ENCODE data around the gene KCNC4.

Gene KCNC4

GRCh38 chr1:110190282-110190929 lies 19.7 kb upstream of the KCNC4 start:
- no peak for DNase-seq
- Mint-ChIP-seq H3K9me3 (no peaks in the 10 kb centered on the region), H3K27ac (no peak overlapping the region), H3K4me3 (no peak overlapping the region), H3K27me3 (ENCODE audit: low read depth, poor library complexity) (peaks cover 58% of the 10 kb centered on the region), H3K4me1 (peaks cover 24% of the 10 kb centered on the region), H3K36me3 (ENCODE audit: low read depth) (no peaks in the 10 kb centered on the region)
- no peak for TF ChIP-seq CTCF (IDR thresholded peaks at IDR 0.05)

DNA sequence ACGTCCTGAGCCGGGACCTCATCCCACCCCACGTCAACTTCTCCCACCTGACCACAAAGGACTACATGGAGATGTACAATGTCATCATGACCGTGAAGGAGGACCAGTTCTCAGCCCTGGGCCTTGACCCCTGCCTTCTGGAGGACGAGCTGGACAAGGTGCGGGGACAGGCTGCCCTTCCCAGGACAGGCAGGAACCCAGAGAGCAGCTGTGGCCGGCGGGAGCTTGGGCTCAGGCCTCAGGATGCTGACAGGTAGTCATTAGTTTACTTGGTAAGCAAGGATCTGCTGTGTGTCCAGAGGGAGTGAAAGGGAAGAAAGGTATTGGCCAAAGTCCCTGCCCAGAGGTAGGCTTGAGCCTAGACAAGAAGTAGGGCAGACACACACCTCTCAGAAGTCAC lies 17.6 kb upstream of the KCNC4 start:
- H3K27ac Mint-ChIP-seq = no peak overlapping the region
- H3K9me3 Mint-ChIP-seq = no peaks in the 10 kb centered on the region
- no peak for TF ChIP-seq CTCF (IDR thresholded peaks at IDR 0.05)
- no peak for DNase-seq
- H3K36me3 Mint-ChIP-seq (ENCODE audit: low read depth) = no peaks in the 10 kb centered on the region
- H3K4me1 Mint-ChIP-seq = peaks cover 12% of the 10 kb centered on the region
- H3K27me3 Mint-ChIP-seq (ENCODE audit: low read depth, poor library complexity) = peaks cover 51% of the 10 kb centered on the region
- no peak overlapping the region for H3K4me3 Mint-ChIP-seq

GRCh38 chr1:110195196-110195595 lies 14.9 kb upstream of the KCNC4 start:
- Mint-ChIP-seq H3K4me3 (no peak overlapping the region), H3K27me3 (ENCODE audit: low read depth, poor library complexity) (peaks cover 35% of the 10 kb centered on the region), H3K27ac (no peak overlapping the region), H3K36me3 (ENCODE audit: low read depth) (no peaks in the 10 kb centered on the region), H3K9me3 (no peaks in the 10 kb centered on the region), H3K4me1 (no peaks in the 10 kb centered on the region)
- TF ChIP-seq CTCF (IDR thresholded peaks at IDR 0.05) = no peak
- DNase-seq = no peak

DNA sequence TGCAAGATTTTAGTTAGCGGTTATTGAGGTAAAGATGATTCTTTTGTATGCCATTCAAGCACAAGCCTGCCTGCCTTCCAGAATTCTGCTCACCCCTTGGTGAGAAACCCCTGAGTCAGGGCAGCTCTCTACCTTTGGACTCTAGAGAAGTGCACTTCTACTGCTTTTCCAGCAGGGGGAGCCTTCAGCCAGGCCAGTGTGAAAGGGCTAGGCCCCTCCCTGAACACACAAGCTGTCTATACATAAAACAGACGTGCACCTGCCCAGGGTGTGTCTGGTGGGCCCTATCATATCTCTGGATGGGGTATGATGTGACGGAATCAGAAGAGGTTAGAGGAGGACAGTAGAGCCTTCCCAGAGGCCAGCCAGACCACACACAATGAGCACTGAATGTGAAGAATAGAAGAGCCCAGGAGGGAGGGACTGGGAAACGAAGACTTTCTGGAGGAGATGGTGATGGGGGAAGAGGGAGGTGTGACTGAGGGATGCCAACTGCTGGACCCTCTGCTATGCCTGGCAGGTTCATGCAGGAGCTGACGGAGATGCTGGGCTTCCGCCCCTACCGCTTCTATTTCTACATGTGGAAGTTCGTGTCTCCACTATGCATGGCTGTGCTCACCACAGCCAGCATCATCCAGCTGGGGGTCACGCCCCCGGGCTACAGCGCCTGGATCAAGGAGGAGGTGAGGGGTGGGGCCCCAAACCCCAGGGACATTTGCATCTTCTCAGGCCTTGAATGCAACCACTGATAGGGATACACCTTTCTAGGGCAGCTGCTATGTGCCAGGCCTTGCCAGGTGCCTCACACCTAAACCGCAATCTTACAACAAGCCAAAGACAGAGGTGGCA lies 13.0 kb upstream of the KCNC4 start:
- Mint-ChIP-seq H3K4me1 (no peaks in the 10 kb centered on the region), H3K27ac (no peak overlapping the region), H3K9me3 (no peaks in the 10 kb centered on the region), H3K27me3 (ENCODE audit: low read depth, poor library complexity) (peaks cover 27% of the 10 kb centered on the region), H3K36me3 (ENCODE audit: low read depth) (no peaks in the 10 kb centered on the region), H3K4me3 (no peak overlapping the region)
- TF ChIP-seq CTCF (IDR thresholded peaks at IDR 0.05) = peak; percentile 96
- peak; percentile 57 for DNase-seq

DNA sequence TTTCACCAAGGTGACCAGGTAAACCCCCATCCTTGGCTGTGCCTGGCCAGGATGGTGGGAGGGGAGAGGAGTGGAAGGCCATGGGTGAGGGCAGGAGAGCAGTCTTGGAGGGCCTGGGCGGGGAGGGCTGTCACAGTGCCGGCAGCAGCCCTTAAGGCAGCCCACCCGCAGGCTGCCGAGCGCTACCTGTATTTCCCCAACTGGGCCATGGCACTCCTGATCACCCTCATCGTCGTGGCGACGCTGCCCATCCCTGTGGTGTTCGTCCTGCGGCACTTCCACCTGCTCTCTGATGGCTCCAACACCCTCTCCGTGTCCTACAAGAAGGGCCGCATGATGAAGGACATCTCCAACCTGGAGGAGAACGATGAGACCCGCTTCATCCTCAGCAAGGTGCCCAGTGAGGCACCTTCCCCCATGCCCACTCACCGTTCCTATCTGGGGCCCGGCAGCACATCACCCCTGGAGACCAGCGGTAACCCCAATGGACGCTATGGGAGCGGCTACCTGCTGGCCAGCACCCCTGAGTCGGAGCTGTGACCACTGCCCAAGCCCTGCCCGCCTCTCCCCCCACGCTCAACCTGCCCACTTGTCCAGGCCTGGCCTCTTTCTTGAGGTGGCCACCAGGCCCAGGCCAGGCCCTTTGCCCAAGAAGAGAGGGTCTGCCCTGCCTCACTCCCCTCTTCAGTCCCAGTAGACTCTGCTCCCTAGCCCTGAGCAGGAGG lies 12.0 kb upstream of the KCNC4 start:
- no peak for DNase-seq
- no peaks in the 10 kb centered on the region for H3K4me1 Mint-ChIP-seq
- H3K36me3 Mint-ChIP-seq (ENCODE audit: low read depth) = no peaks in the 10 kb centered on the region
- no peak for TF ChIP-seq CTCF (IDR thresholded peaks at IDR 0.05)
- H3K27ac Mint-ChIP-seq = no peak overlapping the region
- H3K4me3 Mint-ChIP-seq = no peak overlapping the region
- peaks cover 21% of the 10 kb centered on the region for H3K27me3 Mint-ChIP-seq (ENCODE audit: low read depth, poor library complexity)
- H3K9me3 Mint-ChIP-seq = no peaks in the 10 kb centered on the region
